GM23248 (cell line): ENCODE results near the gene TUSC2.

Source experiments
- EZH2 ChIP-seq: fragments of 200-600 bp; sonication (generic); IDR thresholded peaks from 2 replicates; pipeline ENCODE4 v1.6.1; 2018; ENCODE audit warnings: antibody characterized with exemption, mild to moderate bottlenecking; ENCODE audit not compliant: insufficient read depth, poor library complexity, severe bottlenecking
- EZH2phosphoT487 ChIP-seq: fragments of 200-600 bp; sonication (generic); IDR thresholded peaks from 2 replicates; pipeline ENCODE4 v1.6.1; 2018; ENCODE audit warnings: antibody characterized with exemption, moderate library complexity, mild to moderate bottlenecking, low read depth; ENCODE audit not compliant: insufficient read depth

GRCh38 chr3:50352781-50353180 lies 24.8 kb upstream of the TUSC2 start:
- TF ChIP-seq EZH2 (no peak), EZH2phosphoT487 (no peak)
